Measurements from ENCODE around the gene SLC51B.

GRCh38 chr15:64997066-64997465 lies 48.1 kb upstream of the SLC51B start:
- no peak for TF ChIP-seq ZC3H11A (IDR thresholded peaks at IDR 0.05)
- TF ChIP-seq CHD2 (IDR thresholded peaks at IDR 0.05; ENCODE audit: low read length, partially characterized antibody) = no peak
- TF ChIP-seq REST (IDR thresholded peaks at IDR 0.05) = no peak
- TF ChIP-seq RAD21 (conservative IDR thresholded peaks at IDR 0.05 in 1 of 2, IDR thresholded peaks at IDR 0.05 in 1 of 2) = no peak
- no peak for TF ChIP-seq CTCF (IDR thresholded peaks at IDR 0.05)
- no peak for TF ChIP-seq SMC3 (IDR thresholded peaks at IDR 0.05)
- TF ChIP-seq BHLHE40 (IDR thresholded peaks at IDR 0.05; ENCODE audit: low read depth, low read length) = no peak
- TF ChIP-seq ZSCAN20 (CRISPR knock-in tag; IDR thresholded peaks at IDR 0.05) = no peak
- TF ChIP-seq EHMT2 (IDR thresholded peaks at IDR 0.05; ENCODE audit: low read depth) = no peak
- TF ChIP-seq JUN (IDR thresholded peaks at IDR 0.05) = no peak
- TF ChIP-seq RFX5 (IDR thresholded peaks at IDR 0.05) = no peak
